ENCODE measurements around the gene GNG7.

GRCh38 chr19:2722541-2723344 is 20.2 kb upstream of the GNG7 start:
- no peak for TF ChIP-seq TOX (CRISPR knock-in tag; IDR thresholded peaks at IDR 0.05; ENCODE audit: borderline replicate concordance)
- no peak for TF ChIP-seq ZFP30 (CRISPR knock-in tag; IDR thresholded peaks at IDR 0.05)
- TF ChIP-seq, protein P1, sequence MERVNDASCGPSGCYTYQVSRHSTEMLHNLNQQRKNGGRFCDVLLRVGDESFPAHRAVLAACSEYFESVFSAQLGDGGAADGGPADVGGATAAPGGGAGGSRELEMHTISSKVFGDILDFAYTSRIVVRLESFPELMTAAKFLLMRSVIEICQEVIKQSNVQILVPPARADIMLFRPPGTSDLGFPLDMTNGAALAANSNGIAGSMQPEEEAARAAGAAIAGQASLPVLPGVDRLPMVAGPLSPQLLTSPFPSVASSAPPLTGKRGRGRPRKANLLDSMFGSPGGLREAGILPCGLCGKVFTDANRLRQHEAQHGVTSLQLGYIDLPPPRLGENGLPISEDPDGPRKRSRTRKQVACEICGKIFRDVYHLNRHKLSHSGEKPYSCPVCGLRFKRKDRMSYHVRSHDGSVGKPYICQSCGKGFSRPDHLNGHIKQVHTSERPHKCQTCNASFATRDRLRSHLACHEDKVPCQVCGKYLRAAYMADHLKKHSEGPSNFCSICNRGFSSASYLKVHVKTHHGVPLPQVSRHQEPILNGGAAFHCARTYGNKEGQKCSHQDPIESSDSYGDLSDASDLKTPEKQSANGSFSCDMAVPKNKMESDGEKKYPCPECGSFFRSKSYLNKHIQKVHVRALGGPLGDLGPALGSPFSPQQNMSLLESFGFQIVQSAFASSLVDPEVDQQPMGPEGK (CRISPR knock-in tag; IDR thresholded peaks at IDR 0.05; ENCODE audit: borderline replicate concordance), result no peak
- no peak for TF ChIP-seq OSR1 (CRISPR knock-in tag; IDR thresholded peaks at IDR 0.05)
- TF ChIP-seq RARB (CRISPR knock-in tag; IDR thresholded peaks at IDR 0.05), result no peak
- TF ChIP-seq CREB5 (CRISPR knock-in tag; IDR thresholded peaks at IDR 0.05; ENCODE audit: low read depth), result no peak
- no peak for TF ChIP-seq GLIS3 (CRISPR knock-in tag; IDR thresholded peaks at IDR 0.05)
- TF ChIP-seq ZFP3 (CRISPR knock-in tag; IDR thresholded peaks at IDR 0.05), result no peak; the same call in 1 of the 2 replicates
